ENCODE measurements around the gene MRE11.

Gene MRE11

GRCh38 chr11:94532211-94532610 lies 38.6 kb upstream of the MRE11 start:
- TF ChIP-seq CTCF (IDR thresholded peaks at IDR 0.05; ENCODE audit: insufficient read depth, low read depth, low read length, missing control alignments) = no peak
- H3K4me3 ChIP-seq (ENCODE audit: low read length) = no peak overlapping the region
- no peak for DNase-seq (ENCODE audit: low read depth)

GRCh38 chr11:94528551-94528950 lies 34.9 kb upstream of the MRE11 start:
- DNase-seq (ENCODE audit: low read depth) = no peak
- H3K4me3 ChIP-seq (ENCODE audit: low read length) = no peak overlapping the region
- no peak for TF ChIP-seq CTCF (IDR thresholded peaks at IDR 0.05; ENCODE audit: insufficient read depth, low read depth, low read length, missing control alignments)

GRCh38 chr11:94526645-94527438 lies 33.2 kb upstream of the MRE11 start:
- DNase-seq (ENCODE audit: low read depth) = peak; percentile 43
- no peak overlapping the region for H3K4me3 ChIP-seq (ENCODE audit: low read length)
- TF ChIP-seq CTCF (IDR thresholded peaks at IDR 0.05; ENCODE audit: insufficient read depth, low read depth, low read length, missing control alignments) = no peak

GRCh38 chr11:94525546-94526324 lies 32.1 kb upstream of the MRE11 start:
- H3K4me3 ChIP-seq (ENCODE audit: low read length) = no peak overlapping the region
- peak; percentile 64 for DNase-seq (ENCODE audit: low read depth)
- no peak for TF ChIP-seq CTCF (IDR thresholded peaks at IDR 0.05; ENCODE audit: insufficient read depth, low read depth, low read length, missing control alignments)

GRCh38 chr11:94524341-94524740 lies 30.7 kb upstream of the MRE11 start:
- no peak overlapping the region for H3K4me3 ChIP-seq (ENCODE audit: low read length)
- TF ChIP-seq CTCF (IDR thresholded peaks at IDR 0.05; ENCODE audit: insufficient read depth, low read depth, low read length, missing control alignments) = no peak
- no peak for DNase-seq (ENCODE audit: low read depth)

GRCh38 chr11:94521684-94522083 lies 28.0 kb upstream of the MRE11 start:
- peak; percentile 53 for TF ChIP-seq CTCF (IDR thresholded peaks at IDR 0.05; ENCODE audit: insufficient read depth, low read depth, low read length, missing control alignments)
- DNase-seq (ENCODE audit: low read depth) = peak; percentile 24

More at GRCh38 chr11:94521684-94522083, 28.0 kb upstream of the MRE11 start:
- no peak overlapping the region for H3K4me3 ChIP-seq (ENCODE audit: low read length)

All from epithelial cell of esophagus (primary cell).